K562 (cell line): ENCODE measurements around the gene PAF1. TPM values are rescaled to one million over a fixed set of nuclear protein-coding genes. Genes with fewer than 3 reads are reported as not detected.

ENCODE experiments used
- CBX3 ChIP-seq, 2 experiments: IDR thresholded peaks; 1 replicate in 1 of 2; 2 replicates in 1 of 2; pipeline ENCODE4 v1.6.1; 2012; ENCODE audit warnings: inconsistent platforms in 2 of 2, low read length in 2 of 2, borderline replicate concordance in 1 of 2, control low read depth in 1 of 2
- CEBPG ChIP-seq, 3 experiments: fragments of 200-800 bp in 1 of 3; sonication (Bioruptor generic) in 1 of 3; sonication (generic) in 1 of 3; formaldehyde crosslinking in 1 of 3; IDR thresholded peaks in 2 of 3; conservative IDR thresholded peaks in 1 of 3; 2 replicates each; pipeline versions ENCODE4 v1.6.1 to v1.8.0; 2016 to 2022; ENCODE audit warnings: missing compliant biosample characterization in 2 of 3, missing genetic modification characterization in 2 of 3, mild to moderate bottlenecking in 1 of 3, missing genetic modification reagents in 1 of 3
- CHD4 ChIP-seq: fragments of 200-600 bp; sonication (generic); IDR thresholded peaks from 3 replicates; pipeline ENCODE4 v1.6.1; 2012; ENCODE audit warnings: low read depth, mild to moderate bottlenecking, mixed read lengths, low read length, inconsistent platforms; ENCODE audit not compliant: insufficient read depth, insufficient replicate concordance, poor library complexity, severe bottlenecking
- GTF2F1 ChIP-seq: IDR thresholded peaks from 2 replicates; pipeline ENCODE4 v1.6.1; 2011; ENCODE audit warnings: low read depth, low read length, improper control_type of control experiment
- HDGF ChIP-seq: fragments of 450-650 bp; IDR thresholded peaks from 2 replicates; pipeline ENCODE4 v1.6.1; 2016
- NCOA4 ChIP-seq: fragments of 450-650 bp; IDR thresholded peaks from 2 replicates; pipeline ENCODE4 v1.6.1; 2018; ENCODE audit warnings: mild to moderate bottlenecking; ENCODE audit not compliant: partially characterized antibody
- NKRF ChIP-seq: fragments of 450-650 bp; IDR thresholded peaks from 2 replicates; pipeline ENCODE4 v1.6.1; 2016; ENCODE audit warnings: borderline replicate concordance
- OTX1 ChIP-seq: fragments of 450-650 bp; formaldehyde crosslinking; IDR thresholded peaks from 2 replicates; pipeline ENCODE4 v1.4.0; 2022; ENCODE audit warnings: mild to moderate bottlenecking
- PYGO2 ChIP-seq: fragments of 450-650 bp; IDR thresholded peaks from 2 replicates; pipeline ENCODE4 v1.6.1; 2016; ENCODE audit warnings: mild to moderate bottlenecking, missing genetic modification characterization, moderate library complexity, missing compliant biosample characterization
- RBM34 ChIP-seq: fragments of 200-400 bp; formaldehyde crosslinking; IDR thresholded peaks from 2 replicates; pipeline ENCODE4 v1.6.1; 2018; ENCODE audit warnings: low read length, borderline replicate concordance; ENCODE audit not compliant: insufficient read depth
- RHOXF2B ChIP-seq: fragments of 250-450 bp; sonication (Bioruptor Pico); conservative IDR thresholded peaks from 2 replicates; pipeline ENCODE4 v1.5.1; 2021
- SRSF1 ChIP-seq: fragments of 200-400 bp; formaldehyde crosslinking; IDR thresholded peaks from 2 replicates; pipeline ENCODE4 v1.6.1; 2017; ENCODE audit warnings: mild to moderate bottlenecking, low read depth, low read length, moderate library complexity
- ZBTB40 ChIP-seq, 2 experiments: fragments of 450-650 bp in 1 of 2; sonication (generic) in 1 of 2; formaldehyde crosslinking in 1 of 2; IDR thresholded peaks; 2 replicates each; pipeline versions ENCODE4 v1.7.1 to v1.9.0; 2016 to 2022; ENCODE audit warnings: inconsistent platforms in 1 of 2, mild to moderate bottlenecking in 1 of 2, missing genetic modification reagents in 1 of 2
- ZNF75A ChIP-seq: fragments of 450-650 bp; formaldehyde crosslinking; IDR thresholded peaks from 2 replicates; pipeline ENCODE4 v1.4.0; 2020; ENCODE audit warnings: mild to moderate bottlenecking
- ZNF766 ChIP-seq: fragments of 200-800 bp; sonication (Bioruptor generic); conservative IDR thresholded peaks from 2 replicates; pipeline ENCODE4 v1.6.1; 2016; ENCODE audit warnings: missing genetic modification characterization, missing compliant biosample characterization
- polyA plus RNA-seq, 8 experiments: library from polyadenylated mRNA; depleted of rRNA in 4 of 8; stranded (reverse) in 5 of 8; unstranded in 3 of 8; fragments of >200 nt; fragmentation: Nextera tagmentation in 2 of 8; fragmentation: Illumina TruSeq in 1 of 8; extraction: Ambion mirVana in 2 of 8; extraction: Trizol in 1 of 8; gene quantifications; 2 replicates each; pipeline versions ENCODE4 v1.2.1 to v1.2.3, GENCODE V29; 2011 to 2014; ENCODE audit warnings: inconsistent platforms in 1 of 8, missing spikeins in 1 of 8
- total RNA-seq, 7 experiments: library from RNA; depleted of rRNA in 6 of 7; stranded (reverse); fragments of >200 nt in 6 of 7; fragmentation: Illumina TruSeq in 2 of 7; extraction: Trizol in 2 of 7; gene quantifications; 2 replicates each; pipeline versions ENCODE4 v1.2.1 to v1.2.3, GENCODE V29; 2011 to 2021; ENCODE audit warnings: low replicate concordance in 1 of 7

PAF1 gene
- total and polyA plus RNA-seq, 9 of the 15 experiments (the other 6 are each of a cell fraction or from before 2014, with no cell fraction given), result 1.5 to 45.0 (median 33.8) TPM

GRCh38 chr19:39341719-39342604 is 48.9 kb downstream of the PAF1 start, which contains the start of gene SAMD4B (continued):
- TF ChIP-seq ZBTB40 (IDR thresholded peaks at IDR 0.05) (peak; percentile 80), ZBTB40 (CRISPR knock-in tag; IDR thresholded peaks at IDR 0.05) (no peak), ZNF766 (CRISPR knock-in tag) (no peak; the same call in 1 of the 2 replicates), RBM34 (0 out of 2 replicates have a peak, but pooled peaks have one; percentile 55), PYGO2 (no peak), CHD4 (no peak), CEBPG (CRISPR knock-in tag; IDR thresholded peaks at IDR 0.05) (no peak), CEBPG (tag; conservative IDR thresholded peaks at IDR 0.05 in 1 of 2, IDR thresholded peaks at IDR 0.05 in 1 of 2) (no peak), RHOXF2B (CRISPR knock-in tag) (no peak), NCOA4 (no peak), SRSF1 (no peak), HDGF (no peak), NKRF (peak; percentile 73; the same call in 1 of the 2 replicates), OTX1 (no peak), GTF2F1 (no peak), CBX3 (IDR thresholded peaks at IDR 0.05; ENCODE audit: borderline replicate concordance in 1 of 2, low read length in 2 of 2) (peak in 1 of 2 experiments; percentile 90; a peak in 2 of 3 replicates), ZNF75A (peak; percentile 36; the same call in 1 of the 2 replicates)
